ENCODE measurements around the gene BCL2L11.

Gene BCL2L11

DNA sequence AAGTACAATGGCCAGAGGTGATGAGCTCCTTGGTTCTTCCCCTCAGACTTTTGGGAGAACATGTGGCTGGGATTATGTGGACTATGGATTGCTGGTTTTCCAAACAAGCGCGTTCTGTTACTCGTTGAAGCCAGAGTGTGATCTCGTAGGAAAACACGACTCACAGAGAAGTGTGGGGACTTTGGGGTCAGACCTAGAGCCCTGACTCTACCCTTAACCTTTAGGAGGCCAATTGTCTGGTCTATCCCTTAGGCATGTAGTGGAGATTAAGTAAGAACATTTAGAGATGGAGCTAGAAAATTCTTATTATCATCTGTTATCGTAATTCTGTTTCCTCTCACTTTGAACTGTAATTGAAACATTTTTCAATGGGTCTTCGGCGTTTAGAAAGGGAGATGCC, 35.8 kb downstream of the BCL2L11 start:
- TF ChIP-seq, protein P1, sequence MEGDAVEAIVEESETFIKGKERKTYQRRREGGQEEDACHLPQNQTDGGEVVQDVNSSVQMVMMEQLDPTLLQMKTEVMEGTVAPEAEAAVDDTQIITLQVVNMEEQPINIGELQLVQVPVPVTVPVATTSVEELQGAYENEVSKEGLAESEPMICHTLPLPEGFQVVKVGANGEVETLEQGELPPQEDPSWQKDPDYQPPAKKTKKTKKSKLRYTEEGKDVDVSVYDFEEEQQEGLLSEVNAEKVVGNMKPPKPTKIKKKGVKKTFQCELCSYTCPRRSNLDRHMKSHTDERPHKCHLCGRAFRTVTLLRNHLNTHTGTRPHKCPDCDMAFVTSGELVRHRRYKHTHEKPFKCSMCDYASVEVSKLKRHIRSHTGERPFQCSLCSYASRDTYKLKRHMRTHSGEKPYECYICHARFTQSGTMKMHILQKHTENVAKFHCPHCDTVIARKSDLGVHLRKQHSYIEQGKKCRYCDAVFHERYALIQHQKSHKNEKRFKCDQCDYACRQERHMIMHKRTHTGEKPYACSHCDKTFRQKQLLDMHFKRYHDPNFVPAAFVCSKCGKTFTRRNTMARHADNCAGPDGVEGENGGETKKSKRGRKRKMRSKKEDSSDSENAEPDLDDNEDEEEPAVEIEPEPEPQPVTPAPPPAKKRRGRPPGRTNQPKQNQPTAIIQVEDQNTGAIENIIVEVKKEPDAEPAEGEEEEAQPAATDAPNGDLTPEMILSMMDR (IDR thresholded peaks at IDR 0.05; ENCODE audit: low read depth, low read length) = no peak
- in situ Hi-C loops (cut with HindIII; ENCODE audit: low sequenced_read_pairs) = no loop called here
- DNase-seq (ENCODE audit: low read depth, low spot score) = no peak
- no peak overlapping the region for H3K4me3 ChIP-seq (ENCODE audit: low read depth, low read length)

DNA sequence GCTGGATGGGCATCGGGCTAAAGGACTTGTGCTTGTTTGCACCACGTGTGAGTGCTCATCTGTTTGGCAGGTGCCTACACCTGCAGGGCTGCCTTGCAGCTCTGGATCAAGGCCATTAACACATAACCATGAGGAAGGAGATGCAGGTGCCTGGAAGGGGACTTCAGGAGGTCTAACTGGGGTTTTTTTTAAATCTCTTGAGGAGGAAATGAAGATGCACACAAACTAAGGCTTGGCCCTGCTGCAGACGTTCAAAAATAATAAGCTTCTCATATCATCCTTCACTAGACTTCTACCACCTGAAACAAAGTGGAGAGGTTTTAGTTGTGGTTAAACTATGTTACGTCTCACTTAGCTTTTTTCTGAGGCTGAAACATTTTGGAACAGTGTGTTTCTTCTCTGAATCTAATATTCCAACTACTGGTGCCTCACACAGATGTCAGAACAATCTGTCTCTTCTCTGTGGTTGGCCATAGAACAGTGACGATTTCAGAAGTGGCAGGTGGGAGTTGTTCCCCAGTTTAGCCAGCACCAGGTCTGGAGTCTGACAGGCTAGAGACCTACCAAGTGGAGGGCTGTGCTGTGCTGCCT, 36.5 kb downstream of the BCL2L11 start:
- in situ Hi-C loops (cut with HindIII; ENCODE audit: low sequenced_read_pairs) = no loop called here
- no peak overlapping the region for H3K4me3 ChIP-seq (ENCODE audit: low read depth, low read length)
- DNase-seq (ENCODE audit: low read depth, low spot score) = no peak
- TF ChIP-seq, protein P1 (IDR thresholded peaks at IDR 0.05; ENCODE audit: low read depth, low read length) = no peak

DNA sequence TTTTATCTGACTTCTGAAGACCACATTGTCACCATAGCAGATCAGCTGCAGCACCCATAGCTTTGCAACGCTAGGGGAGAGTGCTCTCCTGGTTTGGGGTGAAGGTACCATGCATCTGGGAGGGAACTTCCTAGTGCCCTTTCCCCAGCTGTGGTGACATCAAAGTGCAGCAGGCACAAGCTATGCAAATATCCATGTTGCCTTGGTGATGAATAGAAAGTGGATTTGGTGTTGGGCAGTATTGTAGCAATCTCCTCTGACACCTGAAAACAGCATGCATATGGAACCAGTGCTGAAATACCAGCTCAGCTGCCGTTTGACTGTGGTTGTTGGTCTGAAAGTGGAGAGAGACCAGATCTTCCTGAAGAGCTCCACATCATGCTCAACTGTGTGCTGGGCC, 37.1 kb downstream of the BCL2L11 start:
- TF ChIP-seq, protein P1 (IDR thresholded peaks at IDR 0.05; ENCODE audit: low read depth, low read length) = no peak
- no peak overlapping the region for H3K4me3 ChIP-seq (ENCODE audit: low read depth, low read length)
- in situ Hi-C loops (cut with HindIII; ENCODE audit: low sequenced_read_pairs) = no loop called here
- no peak for DNase-seq (ENCODE audit: low read depth, low spot score)

DNA sequence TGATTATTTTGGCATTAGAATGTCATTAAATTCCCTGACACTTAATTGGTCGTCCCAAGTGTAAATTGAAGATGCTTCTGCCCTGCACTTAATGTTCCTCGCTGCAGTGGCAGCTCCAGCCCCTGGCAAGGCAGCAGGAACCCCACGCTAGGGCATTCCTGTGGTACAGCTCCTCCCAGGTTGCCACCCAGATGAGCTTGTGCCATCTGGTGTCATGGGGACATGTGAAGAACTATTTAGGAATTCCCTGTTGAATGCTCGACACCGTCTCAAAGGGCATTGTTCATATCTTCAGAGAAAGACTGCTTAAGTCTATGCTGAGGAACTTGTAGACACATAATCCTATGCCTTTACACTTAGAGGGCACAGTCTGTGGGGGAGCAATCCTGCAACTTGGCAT, 38.9 kb downstream of the BCL2L11 start:
- no peak overlapping the region for H3K4me3 ChIP-seq (ENCODE audit: low read depth, low read length)
- TF ChIP-seq, protein P1 (IDR thresholded peaks at IDR 0.05; ENCODE audit: low read depth, low read length) = no peak
- in situ Hi-C loops (cut with HindIII; ENCODE audit: low sequenced_read_pairs) = no loop called here
- DNase-seq (ENCODE audit: low read depth, low spot score) = no peak

DNA sequence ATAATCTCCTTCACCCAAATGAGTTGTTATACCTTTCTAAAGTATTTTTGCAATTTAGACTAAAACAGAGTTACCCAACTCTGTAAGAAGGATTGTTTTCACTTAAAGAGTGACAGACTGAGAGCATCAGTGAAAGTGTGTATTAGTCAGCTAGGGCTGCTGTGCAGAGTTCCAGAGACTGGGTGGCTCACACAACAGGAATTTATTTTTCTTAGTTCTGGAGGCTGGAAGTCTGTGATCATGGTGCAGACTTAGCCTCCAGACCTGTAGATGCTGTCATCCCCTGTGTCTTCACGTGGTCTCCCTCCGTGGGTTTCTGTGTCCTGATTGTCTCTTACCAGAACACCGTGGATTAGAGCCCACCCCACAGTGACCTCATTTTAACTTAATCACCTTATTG, 40.0 kb downstream of the BCL2L11 start:
- DNase-seq (ENCODE audit: low read depth, low spot score) = peak; percentile 89
- in situ Hi-C loops (cut with HindIII; ENCODE audit: low sequenced_read_pairs) = no loop called here

DNA sequence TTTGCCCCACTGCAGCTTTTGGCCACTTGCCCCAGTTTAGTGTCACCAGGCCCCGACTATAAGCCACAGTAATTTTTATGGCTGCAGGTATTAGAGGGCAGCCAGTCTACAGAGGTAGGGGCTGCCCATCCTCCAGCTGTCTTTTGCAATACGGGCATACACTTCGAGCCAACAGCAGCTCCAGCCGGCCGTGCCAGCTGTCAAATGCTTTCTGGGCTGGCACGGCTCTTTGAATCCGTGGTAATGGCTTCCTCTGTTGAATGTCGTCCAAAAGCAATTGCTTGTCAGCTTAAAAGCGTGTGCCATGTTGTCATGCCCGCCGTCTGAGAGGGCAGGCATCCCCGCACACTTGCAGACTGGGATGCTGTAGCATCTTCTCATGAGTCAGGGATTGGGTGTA, 41.3 kb downstream of the BCL2L11 start:
- no peak for DNase-seq (ENCODE audit: low read depth, low spot score)

More for the DNA sequence above, 40.0 kb downstream of the BCL2L11 start:
- TF ChIP-seq, protein P1 (IDR thresholded peaks at IDR 0.05; ENCODE audit: low read depth, low read length) = no peak
- H3K4me3 ChIP-seq (ENCODE audit: low read depth, low read length) = no peak overlapping the region

More for the DNA sequence above, 41.3 kb downstream of the BCL2L11 start:
- in situ Hi-C loops (cut with HindIII; ENCODE audit: low sequenced_read_pairs) = no loop called here
- H3K4me3 ChIP-seq (ENCODE audit: low read depth, low read length) = no peak overlapping the region
- TF ChIP-seq, protein P1 (IDR thresholded peaks at IDR 0.05; ENCODE audit: low read depth, low read length) = no peak
